Measurements from ENCODE around the gene DNM3. TPM values are rescaled to one million over a fixed set of nuclear protein-coding genes. Genes with fewer than 3 reads are reported as not detected.

The DNM3 gene
- total RNA-seq, 1 donor from 2014 or later, result 2.1 TPM

DNA sequence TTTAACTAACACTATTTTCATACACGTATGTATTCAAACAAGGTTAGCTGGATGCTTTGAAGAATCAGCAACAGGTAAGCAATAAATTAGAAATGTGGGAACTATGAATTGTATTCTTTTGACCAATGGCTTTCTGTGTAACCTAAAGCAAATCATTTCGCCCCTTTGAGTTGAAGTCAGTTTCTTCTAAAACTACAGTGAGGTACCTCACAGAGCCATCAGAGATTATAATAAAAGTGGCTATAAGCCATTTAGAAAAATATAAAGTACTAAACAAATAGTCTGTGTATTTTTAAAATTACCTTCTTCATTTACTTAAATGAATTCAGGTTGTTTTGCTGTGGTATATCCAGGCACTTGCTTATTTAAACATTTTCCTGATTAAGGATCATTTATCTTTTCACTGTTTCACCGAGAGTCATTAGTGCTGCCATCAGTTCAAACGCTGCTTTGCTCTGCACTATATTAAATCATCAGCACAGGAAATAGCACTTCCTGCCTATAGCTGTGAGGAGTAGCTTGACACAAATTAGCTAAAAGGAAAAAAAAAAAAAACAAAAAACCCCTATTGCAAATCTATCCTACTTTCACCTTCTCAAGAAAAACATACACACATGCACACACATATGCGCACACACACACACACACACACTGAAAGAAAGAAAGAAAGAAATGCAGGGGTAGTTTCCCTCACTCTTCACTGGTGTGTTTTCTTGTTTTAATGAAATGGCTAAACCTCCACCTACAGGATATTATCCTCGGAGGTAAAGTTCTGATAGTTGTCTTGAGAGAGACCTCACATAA is 539.3 kb downstream of the DNM3 start:
- peak overlapping the region; percentile 94 for H3K27ac Mint-ChIP-seq
- no peaks in the 10 kb centered on the region for H3K27me3 Mint-ChIP-seq
- TF ChIP-seq, protein P1, sequence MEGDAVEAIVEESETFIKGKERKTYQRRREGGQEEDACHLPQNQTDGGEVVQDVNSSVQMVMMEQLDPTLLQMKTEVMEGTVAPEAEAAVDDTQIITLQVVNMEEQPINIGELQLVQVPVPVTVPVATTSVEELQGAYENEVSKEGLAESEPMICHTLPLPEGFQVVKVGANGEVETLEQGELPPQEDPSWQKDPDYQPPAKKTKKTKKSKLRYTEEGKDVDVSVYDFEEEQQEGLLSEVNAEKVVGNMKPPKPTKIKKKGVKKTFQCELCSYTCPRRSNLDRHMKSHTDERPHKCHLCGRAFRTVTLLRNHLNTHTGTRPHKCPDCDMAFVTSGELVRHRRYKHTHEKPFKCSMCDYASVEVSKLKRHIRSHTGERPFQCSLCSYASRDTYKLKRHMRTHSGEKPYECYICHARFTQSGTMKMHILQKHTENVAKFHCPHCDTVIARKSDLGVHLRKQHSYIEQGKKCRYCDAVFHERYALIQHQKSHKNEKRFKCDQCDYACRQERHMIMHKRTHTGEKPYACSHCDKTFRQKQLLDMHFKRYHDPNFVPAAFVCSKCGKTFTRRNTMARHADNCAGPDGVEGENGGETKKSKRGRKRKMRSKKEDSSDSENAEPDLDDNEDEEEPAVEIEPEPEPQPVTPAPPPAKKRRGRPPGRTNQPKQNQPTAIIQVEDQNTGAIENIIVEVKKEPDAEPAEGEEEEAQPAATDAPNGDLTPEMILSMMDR (IDR thresholded peaks at IDR 0.05), result no peak
- intact Hi-C loops (cut with micrococcal nuclease), result loop anchor here (1.0 to 2.0 kb wide), 4 partner anchors 10 to 199 kb away; no protein-coding TSS in a partner anchor
- peak; percentile 95 for ATAC-seq (ENCODE audit: low read depth)
- peaks cover 4% of the 10 kb centered on the region for H3K36me3 Mint-ChIP-seq (ENCODE audit: low read depth)
- peak overlapping the region; percentile 67 for H3K4me3 Mint-ChIP-seq
- peaks cover 58% of the 10 kb centered on the region for H3K4me1 Mint-ChIP-seq
- ChIA-PET CTCF (interaction anchor here (0.9 to 1.9 kb wide), 7 partner anchors 13 to 290 kb away, joined by 3 to 5 read pairs (median 4); no protein-coding TSS in a partner anchor), POLR2A (interaction anchor here (0.6 to 10.1 kb wide), 15 partner anchors 9 to 438 kb away, joined by 3 to 248 read pairs (median 5); no protein-coding TSS in a partner anchor)
- H3K9me3 Mint-ChIP-seq, result no peaks in the 10 kb centered on the region
- no peak for DNase-seq

DNA sequence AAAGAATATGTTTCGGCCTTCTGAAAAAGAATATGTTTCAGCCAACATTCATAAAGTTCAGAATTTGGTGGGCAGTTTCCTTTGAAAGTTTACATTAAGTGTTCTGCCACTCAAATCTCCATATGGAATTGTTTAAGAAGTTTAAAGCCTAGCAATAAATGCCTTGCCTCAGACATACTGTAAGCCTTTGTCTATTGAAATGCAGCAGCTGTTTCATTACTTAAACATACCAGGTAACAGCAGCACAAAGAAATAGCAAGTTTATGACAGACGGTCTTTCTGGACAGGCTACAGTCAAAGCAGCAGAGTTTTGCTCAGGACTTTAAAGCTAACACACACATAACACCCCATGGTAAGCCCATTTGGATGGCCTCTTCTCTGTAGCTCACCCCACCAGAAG is 540.6 kb downstream of the DNM3 start:
- H3K4me1 Mint-ChIP-seq, result peaks cover 48% of the 10 kb centered on the region
- ChIA-PET POLR2A (interaction anchor here (8.4 to 10.1 kb wide), 2 partner anchors 12 to 22 kb away, joined by 103 to 248 read pairs; no protein-coding TSS in a partner anchor), CTCF (interaction anchor here (0.8 to 1.7 kb wide), 3 partner anchors 9 to 27 kb away, joined by 3 to 4 read pairs (median 4); no protein-coding TSS in a partner anchor)
- ATAC-seq (ENCODE audit: low read depth) (no peak), DNase-seq (no peak)
- H3K4me3 Mint-ChIP-seq, result no peak overlapping the region
- TF ChIP-seq, protein P1 (IDR thresholded peaks at IDR 0.05), result no peak
- intact Hi-C loops (cut with micrococcal nuclease), result loop anchor here (1.0 to 2.0 kb wide), 2 partner anchors 39 to 201 kb away; no protein-coding TSS in a partner anchor
- H3K36me3 Mint-ChIP-seq (ENCODE audit: low read depth), result peaks cover 4% of the 10 kb centered on the region
- no peaks in the 10 kb centered on the region for H3K9me3 Mint-ChIP-seq
- no peaks in the 10 kb centered on the region for H3K27me3 Mint-ChIP-seq
- peak overlapping the region; percentile 68 for H3K27ac Mint-ChIP-seq

DNA sequence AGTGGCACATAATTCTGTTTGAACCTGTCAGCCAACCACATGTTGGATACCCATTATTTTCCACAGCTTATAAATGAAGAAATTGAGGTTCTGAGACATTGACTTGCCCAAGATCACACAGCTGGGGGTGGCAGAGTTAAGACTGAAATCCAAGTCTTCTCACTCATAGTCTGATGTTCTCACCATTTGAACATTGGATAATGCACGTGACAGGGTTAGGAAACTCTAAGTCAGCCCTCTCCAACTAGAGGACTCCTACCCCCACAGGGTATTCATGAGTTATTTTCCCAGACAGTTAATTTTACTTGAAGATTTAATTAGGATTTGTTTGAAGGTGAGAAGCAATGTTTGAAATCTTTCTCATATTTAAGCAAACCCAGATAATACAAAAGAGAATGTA is 541.1 kb downstream of the DNM3 start:
- peaks cover 4% of the 10 kb centered on the region for H3K36me3 Mint-ChIP-seq (ENCODE audit: low read depth)
- H3K27ac Mint-ChIP-seq, result peak overlapping the region; percentile 68
- ATAC-seq (ENCODE audit: low read depth) (no peak), DNase-seq (no peak)
- H3K4me1 Mint-ChIP-seq, result peaks cover 46% of the 10 kb centered on the region
- TF ChIP-seq, protein P1 (IDR thresholded peaks at IDR 0.05), result no peak
- H3K27me3 Mint-ChIP-seq, result no peaks in the 10 kb centered on the region
- POLR2A ChIA-PET, result interaction anchor here (8.4 to 10.1 kb wide), 2 partner anchors 12 to 22 kb away, joined by 103 to 248 read pairs; no protein-coding TSS in a partner anchor
- H3K9me3 Mint-ChIP-seq, result no peaks in the 10 kb centered on the region
- intact Hi-C loops (cut with micrococcal nuclease), result no loop called here
- CTCF ChIA-PET, result interaction anchor here (1.6 kb wide), 1 partner anchor 9 kb away, joined by 4 read pairs; no protein-coding TSS in a partner anchor
- H3K4me3 Mint-ChIP-seq, result no peak overlapping the region

DNA sequence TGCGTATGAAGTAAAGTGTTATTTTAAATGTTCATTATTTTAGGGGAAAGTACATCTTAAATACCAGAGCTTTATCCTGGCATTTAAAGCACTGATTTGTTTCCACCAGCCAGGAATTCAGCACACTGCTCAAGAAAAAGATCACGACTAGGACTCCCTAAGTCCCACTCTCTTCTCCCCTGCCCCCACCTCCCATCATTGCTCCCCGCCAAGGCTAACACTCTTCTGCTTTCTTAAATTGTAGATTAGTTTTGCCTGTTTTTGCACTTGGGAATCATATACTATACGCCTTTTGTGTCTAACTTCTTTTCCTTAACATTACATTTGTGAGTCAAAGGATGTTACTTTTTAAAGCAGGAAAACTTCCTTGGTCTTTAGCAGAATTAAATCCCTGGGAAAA is 541.7 kb downstream of the DNM3 start:
- CTCF ChIA-PET, result interaction anchor here (1.6 kb wide), 1 partner anchor 8 kb away, joined by 4 read pairs; no protein-coding TSS in a partner anchor
- ATAC-seq (ENCODE audit: low read depth) (no peak), DNase-seq (no peak)
- peaks cover 4% of the 10 kb centered on the region for H3K36me3 Mint-ChIP-seq (ENCODE audit: low read depth)
- TF ChIP-seq, protein P1 (IDR thresholded peaks at IDR 0.05), result no peak
- no peak overlapping the region for H3K4me3 Mint-ChIP-seq
- H3K27ac Mint-ChIP-seq, result no peak overlapping the region
- peaks cover 44% of the 10 kb centered on the region for H3K4me1 Mint-ChIP-seq
- H3K9me3 Mint-ChIP-seq, result no peaks in the 10 kb centered on the region
- intact Hi-C loops (cut with micrococcal nuclease), result no loop called here
- POLR2A ChIA-PET, result interaction anchor here (0.7 to 10.1 kb wide), 2 partner anchors 11 to 146 kb away, joined by 3 to 248 read pairs; no protein-coding TSS in a partner anchor
- H3K27me3 Mint-ChIP-seq, result no peaks in the 10 kb centered on the region

DNA sequence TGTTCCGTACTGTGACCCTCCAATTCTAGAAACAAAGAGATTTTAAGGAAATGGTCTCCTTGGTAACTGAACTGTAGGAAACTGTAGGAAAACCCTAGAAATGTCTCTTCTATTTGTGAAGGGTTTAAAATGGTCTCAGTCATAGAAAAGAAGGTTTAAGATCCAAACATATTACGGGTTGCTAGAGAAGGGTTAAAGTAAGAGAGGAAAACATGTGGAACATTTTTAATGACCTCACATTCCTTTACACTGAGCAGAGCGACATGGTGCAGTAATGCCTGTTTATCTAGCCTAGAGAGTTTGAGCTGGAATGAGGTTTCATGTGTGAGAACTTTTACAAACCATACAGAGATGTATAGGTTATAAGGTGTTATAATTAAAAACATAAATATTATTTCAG is 542.2 kb downstream of the DNM3 start:
- TF ChIP-seq, protein P1 (IDR thresholded peaks at IDR 0.05), result no peak
- ATAC-seq (ENCODE audit: low read depth) (no peak), DNase-seq (no peak)
- intact Hi-C loops (cut with micrococcal nuclease), result no loop called here
- Mint-ChIP-seq H3K4me1 (peaks cover 44% of the 10 kb centered on the region), H3K36me3 (ENCODE audit: low read depth) (peaks cover 4% of the 10 kb centered on the region), H3K27ac (no peak overlapping the region), H3K9me3 (no peaks in the 10 kb centered on the region), H3K4me3 (no peak overlapping the region), H3K27me3 (no peaks in the 10 kb centered on the region)
- CTCF ChIA-PET, result interaction anchor here (1.6 kb wide), 1 partner anchor 7 kb away, joined by 4 read pairs; no protein-coding TSS in a partner anchor
- POLR2A ChIA-PET, result interaction anchor here (0.7 to 10.1 kb wide), 4 partner anchors 11 to 146 kb away, joined by 3 to 248 read pairs (median 4); no protein-coding TSS in a partner anchor
